Smooth muscle cell of the pulmonary artery (primary cell): ENCODE data around the gene HDAC1. TPM values are rescaled to one million over a fixed set of nuclear protein-coding genes. Genes with fewer than 3 reads are reported as not detected.

Experiments used
- total RNA-seq: library from RNA; depleted of rRNA; stranded (reverse); fragments of >200 nt; gene quantifications from 2 replicates; pipeline ENCODE4 v1.2.3, GENCODE V29; 2014

HDAC1 gene
- total RNA-seq = 67.1 and 74.5 TPM in 2 replicates

GRCh38 chr1:32291708-32292538 lies at the start of gene HDAC1:
Gene HDAC1 (plus strand): TSS chr1:32292083. CDS start chr1:32292170, 87 bp downstream.

GRCh38 chr1:32246888-32247273 lies 45.0 kb upstream of the HDAC1 start, which contains the start of gene FAM167B:
Gene FAM167B (plus strand): TSS chr1:32247222. CDS start chr1:32247422, 200 bp downstream.

GRCh38 chr1:32250893-32251716 lies 40.8 kb upstream of the HDAC1 start, which contains the start of gene LCK:
Gene LCK (plus strand): TSS chr1:32251265. CDS start chr1:32274330, 23,065 bp downstream.

GRCh38 chr1:32335790-32336590 lies 44.1 kb downstream of the HDAC1 start, which contains the start of gene MARCKSL1:
Gene MARCKSL1 (minus strand): TSS chr1:32336233. CDS start chr1:32336033, 200 bp downstream.

GRCh38 chr1:32362474-32363313 lies 70.8 kb downstream of the HDAC1 start, which contains the start of the genes FAM229A and TSSK3:
Gene FAM229A (minus strand): TSS chr1:32362485. CDS start chr1:32362091, 394 bp downstream.
Gene TSSK3 (plus strand): TSS chr1:32362539. CDS start chr1:32362702, 163 bp downstream.

Other genes starting within 250 kb of the HDAC1 start
- gene TMEM39B, start 219.1 kb upstream of the HDAC1 start, total RNA-seq = 7.4 and 8.6 TPM in 2 replicates
- gene KPNA6, start 184.0 kb upstream of the HDAC1 start, total RNA-seq = 51.3 and 51.9 TPM in 2 replicates
- gene TXLNA, start 112.4 kb upstream of the HDAC1 start, total RNA-seq = 82.8 and 85.0 TPM in 2 replicates
- 8.5 and 8.9 TPM in 2 replicates for gene CCDC28B, start 91.5 kb upstream of the HDAC1 start, total RNA-seq
- gene IQCC, start 86.4 kb upstream of the HDAC1 start, total RNA-seq = 1.4 and 1.7 TPM in 2 replicates
- gene DCDC2B, start 83.0 kb upstream of the HDAC1 start, total RNA-seq = not detected in 2 replicates
- gene TMEM234, start 69.7 kb upstream of the HDAC1 start, total RNA-seq = 19.1 and 24.2 TPM in 2 replicates
- 227 and 240 TPM in 2 replicates for gene EIF3I, start 69.7 kb upstream of the HDAC1 start, total RNA-seq
- 0.98 and 2.3 TPM in 2 replicates for gene FAM167B, start 44.9 kb upstream of the HDAC1 start, total RNA-seq
- not detected in 2 replicates for gene LCK, start 40.8 kb upstream of the HDAC1 start, total RNA-seq
- 15.4 and 25.0 TPM in 2 replicates for gene MARCKSL1, start 44.1 kb downstream of the HDAC1 start, total RNA-seq
- 0.98 and 1.1 TPM in 2 replicates for gene FAM229A, start 70.4 kb downstream of the HDAC1 start, total RNA-seq
- gene TSSK3, start 70.5 kb downstream of the HDAC1 start, total RNA-seq = 0.13 and 0.17 TPM in 2 replicates
- gene BSDC1, start 102.4 kb downstream of the HDAC1 start, total RNA-seq = 68.2 and 68.3 TPM in 2 replicates
- gene ZBTB8B, start 173.0 kb downstream of the HDAC1 start, total RNA-seq = 0.07 TPM in 2 replicates
- gene ZBTB8A, start 247.3 kb downstream of the HDAC1 start, total RNA-seq = 6.9 and 7.2 TPM in 2 replicates